SHP77 treated with DMSO at 0.1 percent for 48 hours (cell line): Measurements from ENCODE around the gene FBXW11.

ENCODE experiments used
- DNase-seq: peaks from one replicate; lab custom pipeline; 2025; lab: John Stamatoyannopoulos, UW

Gene FBXW11

GRCh38 chr5:171840711-171841522, 165.5 kb downstream of the FBXW11 start:
- DNase-seq, result no peak

- peak; percentile 42 for DNase-seq
Observed at GRCh38 chr5:171840066-171840465, 166.4 kb downstream of the FBXW11 start.

- DNase-seq, result no peak
Observed at GRCh38 chr5:171839112-171839511, 167.3 kb downstream of the FBXW11 start.

- no peak for DNase-seq
Observed at GRCh38 chr5:171838066-171838465, 168.4 kb downstream of the FBXW11 start.

- no peak for DNase-seq
Observed at GRCh38 chr5:171837522-171837921, 168.9 kb downstream of the FBXW11 start.

GRCh38 chr5:171835066-171835465, 171.4 kb downstream of the FBXW11 start:
- DNase-seq, result no peak

- DNase-seq, result no peak
Observed at GRCh38 chr5:171834461-171834860, 172.0 kb downstream of the FBXW11 start.

GRCh38 chr5:171832775-171833174, 173.7 kb downstream of the FBXW11 start:
- DNase-seq, result no peak

- DNase-seq, result no peak
Observed at GRCh38 chr5:171830686-171831085, 175.8 kb downstream of the FBXW11 start.

- no peak for DNase-seq
Observed at GRCh38 chr5:171827162-171827561, 179.3 kb downstream of the FBXW11 start.

GRCh38 chr5:171826132-171826531, 180.3 kb downstream of the FBXW11 start:
- no peak for DNase-seq

GRCh38 chr5:171825051-171825450, 181.4 kb downstream of the FBXW11 start:
- no peak for DNase-seq

- no peak for DNase-seq
Observed at GRCh38 chr5:171823269-171823668, 183.2 kb downstream of the FBXW11 start.

- no peak for DNase-seq
Observed at GRCh38 chr5:171821286-171821685, 185.2 kb downstream of the FBXW11 start.

- no peak for DNase-seq
Observed at GRCh38 chr5:171820561-171820960, 185.9 kb downstream of the FBXW11 start.

GRCh38 chr5:171816666-171817065, 189.8 kb downstream of the FBXW11 start:
- DNase-seq, result no peak

GRCh38 chr5:171813813-171814490, 192.5 kb downstream of the FBXW11 start:
- no peak for DNase-seq

- no peak for DNase-seq
Observed at GRCh38 chr5:171813270-171813669, 193.2 kb downstream of the FBXW11 start.
